Stimulated activated CD4-positive, alpha-beta T cell treated with anti-CD3 and anti-CD28 coated beads, TNF-alpha, amount 100 ng/mL, for 24 hours (primary cell): ENCODE measurements around the gene WSB2.
"Not testable (repeated sequence)": the region's sequence is repeated elsewhere in the genome, so short reads cannot be mapped to it uniquely, and the experiment has no call there.

Experiments used
- DNase-seq, 3 experiments: peaks; one replicate each; pipeline ENCODE4 v3.0.0-alpha.2; 2020; ENCODE audit warnings: low read depth in 3 of 3

WSB2 gene

GRCh38 chr12:118035190-118036041, 25.6 kb downstream of the WSB2 start:
- DNase-seq: no peak

DNA sequence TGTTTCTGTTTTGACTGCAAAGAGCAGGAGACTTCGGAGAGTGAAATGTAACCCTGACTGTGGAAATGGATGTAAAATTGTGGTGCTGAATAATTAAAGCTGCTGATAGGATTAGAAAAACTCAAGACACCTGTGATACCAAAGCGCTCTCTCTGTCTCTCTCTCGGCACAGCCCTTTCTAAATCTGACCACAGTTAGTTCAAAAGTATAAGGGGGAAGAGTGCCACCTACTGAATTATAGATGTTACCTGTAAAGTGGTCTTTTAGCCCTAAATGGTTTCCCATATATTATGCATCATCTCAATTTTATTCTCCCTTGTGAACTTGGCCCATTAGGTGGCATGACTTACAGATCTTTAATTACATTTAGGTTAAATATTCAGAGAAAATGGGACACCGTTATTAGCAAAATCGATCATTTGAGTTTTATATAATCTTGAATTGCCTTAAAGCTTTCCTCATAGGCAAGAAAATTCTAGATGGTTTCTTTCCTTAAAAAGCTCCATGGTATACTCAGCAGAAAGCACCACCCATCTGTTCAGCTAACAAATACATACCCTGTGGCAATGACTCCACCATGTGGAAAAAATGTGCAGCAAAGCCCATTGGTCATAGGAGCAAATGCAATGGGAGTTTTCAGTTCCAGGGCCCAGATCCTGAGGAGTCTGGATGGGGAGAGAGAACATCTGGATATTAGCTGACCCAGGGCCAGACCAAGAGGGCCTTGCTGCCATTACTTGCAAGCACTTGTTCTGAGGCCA, 26.4 kb downstream of the WSB2 start:
- no peak for DNase-seq

DNA sequence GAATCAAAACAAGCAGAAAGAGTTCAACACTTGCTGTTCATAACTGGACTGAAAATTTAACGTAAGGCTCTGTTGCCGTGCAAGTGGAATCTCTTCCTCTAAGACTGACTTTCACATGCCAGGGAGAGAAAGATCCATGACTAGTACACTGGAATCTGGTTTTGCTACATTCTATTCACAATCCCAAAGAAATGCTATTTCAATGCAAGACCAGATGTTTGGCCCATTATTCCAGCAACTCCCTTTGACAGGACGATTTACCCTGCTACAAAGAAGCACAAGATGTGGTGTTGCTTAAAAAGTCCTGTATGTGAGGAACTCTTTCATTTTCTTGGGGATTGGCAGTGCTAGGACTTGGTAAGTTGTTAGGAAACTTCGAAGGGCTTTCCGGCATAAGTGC, 27.1 kb downstream of the WSB2 start:
- no peak for DNase-seq

DNA sequence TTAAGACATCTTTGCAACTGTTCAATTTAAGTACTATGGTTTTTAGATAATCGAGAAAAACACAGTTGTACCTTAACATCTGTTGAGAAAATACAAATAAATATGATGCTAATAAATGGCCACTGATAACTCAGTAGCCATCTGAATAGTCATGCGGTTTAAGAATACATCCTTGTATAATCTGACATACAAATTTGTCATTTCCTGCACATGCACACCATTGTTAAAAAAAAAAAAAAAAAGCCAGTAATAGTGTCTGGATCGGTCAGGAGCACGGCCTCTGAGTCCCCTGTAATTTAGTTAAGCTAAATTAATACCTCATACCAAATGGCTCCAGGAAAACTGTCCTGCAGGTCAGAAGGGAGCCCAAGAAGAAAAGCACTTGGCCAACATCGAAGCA, 27.7 kb downstream of the WSB2 start:
- DNase-seq: no peak

- no peak for DNase-seq
Measured at GRCh38 chr12:118032188-118032587, 28.8 kb downstream of the WSB2 start.

- DNase-seq: no peak
Measured at GRCh38 chr12:118029166-118029565, 31.8 kb downstream of the WSB2 start.

- no peak for DNase-seq
Measured at GRCh38 chr12:118025168-118025567, 35.8 kb downstream of the WSB2 start.

- no peak for DNase-seq
Measured at GRCh38 chr12:118023301-118023860, 37.6 kb downstream of the WSB2 start.

DNA sequence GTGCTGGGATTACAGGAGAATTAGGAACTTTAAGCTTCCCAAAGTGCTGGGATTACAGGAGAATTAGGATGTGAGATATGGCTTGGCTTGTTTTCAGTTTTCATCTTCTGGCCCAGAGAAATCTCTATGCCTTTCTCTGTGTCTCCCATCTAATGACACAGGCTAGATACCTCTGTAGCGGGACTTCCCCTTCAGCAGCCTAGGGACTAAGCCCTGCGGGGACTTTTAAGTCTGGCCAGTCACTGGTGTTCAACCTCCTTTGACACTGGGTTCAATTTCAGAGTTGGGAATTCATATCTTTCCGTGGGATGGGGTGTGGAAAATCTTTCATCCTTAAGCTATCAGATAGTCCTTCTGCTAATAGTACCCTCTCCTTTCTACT, 38.3 kb downstream of the WSB2 start:
- no peak for DNase-seq

DNA sequence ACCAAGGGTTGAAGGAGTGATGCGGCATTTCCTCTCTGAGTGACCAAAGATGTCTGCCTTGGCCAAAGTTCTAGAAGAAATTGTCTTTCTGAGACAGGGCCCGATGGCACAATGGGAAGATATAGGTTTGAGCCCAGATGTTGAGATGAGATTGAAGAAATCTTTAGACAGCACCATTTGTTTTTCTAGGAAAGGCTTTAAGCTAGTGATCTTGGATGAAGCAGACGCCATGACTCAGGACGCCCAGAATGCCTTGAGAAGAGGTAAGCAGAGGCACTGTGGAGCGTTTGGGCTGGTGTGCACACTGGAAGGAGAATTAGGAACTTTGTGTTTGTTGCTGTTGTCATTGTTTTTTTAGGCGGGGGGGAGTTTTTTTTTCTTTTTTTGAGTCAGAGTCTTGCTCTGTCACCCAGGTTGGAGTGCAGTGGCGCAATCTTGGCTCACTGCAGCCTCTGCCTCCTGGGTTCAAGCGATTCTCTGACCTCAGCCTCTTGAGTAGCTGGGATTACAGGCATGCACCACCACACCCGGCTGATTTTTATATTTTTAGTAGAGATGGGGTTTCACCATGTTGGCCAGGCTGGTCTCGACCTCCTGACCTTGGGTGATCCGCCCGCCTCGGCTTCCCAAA, 38.8 kb downstream of the WSB2 start:
- DNase-seq: not testable (repeated sequence)

DNA sequence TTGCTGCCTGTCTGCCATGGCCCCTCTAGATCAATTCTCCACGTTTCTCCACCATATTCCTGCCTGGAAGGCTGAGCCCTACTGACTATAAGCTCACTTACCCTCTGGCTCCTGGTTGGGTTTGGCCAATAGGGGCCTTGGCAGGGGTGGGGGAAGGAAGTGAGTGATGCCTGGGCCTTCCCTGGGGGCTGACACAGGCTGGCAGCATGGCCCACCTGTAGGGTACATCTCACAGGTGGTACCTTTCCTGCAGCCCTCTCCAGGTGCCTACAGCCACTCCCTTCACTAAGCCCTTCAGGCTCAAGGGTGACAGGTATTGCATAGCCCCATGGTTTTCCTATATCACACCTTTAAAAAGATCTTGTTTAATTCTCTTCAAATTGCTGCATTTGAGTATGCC, 40.9 kb downstream of the WSB2 start:
- no peak for DNase-seq

- no peak for DNase-seq
Measured at GRCh38 chr12:118017926-118018325, 43.1 kb downstream of the WSB2 start.

DNA sequence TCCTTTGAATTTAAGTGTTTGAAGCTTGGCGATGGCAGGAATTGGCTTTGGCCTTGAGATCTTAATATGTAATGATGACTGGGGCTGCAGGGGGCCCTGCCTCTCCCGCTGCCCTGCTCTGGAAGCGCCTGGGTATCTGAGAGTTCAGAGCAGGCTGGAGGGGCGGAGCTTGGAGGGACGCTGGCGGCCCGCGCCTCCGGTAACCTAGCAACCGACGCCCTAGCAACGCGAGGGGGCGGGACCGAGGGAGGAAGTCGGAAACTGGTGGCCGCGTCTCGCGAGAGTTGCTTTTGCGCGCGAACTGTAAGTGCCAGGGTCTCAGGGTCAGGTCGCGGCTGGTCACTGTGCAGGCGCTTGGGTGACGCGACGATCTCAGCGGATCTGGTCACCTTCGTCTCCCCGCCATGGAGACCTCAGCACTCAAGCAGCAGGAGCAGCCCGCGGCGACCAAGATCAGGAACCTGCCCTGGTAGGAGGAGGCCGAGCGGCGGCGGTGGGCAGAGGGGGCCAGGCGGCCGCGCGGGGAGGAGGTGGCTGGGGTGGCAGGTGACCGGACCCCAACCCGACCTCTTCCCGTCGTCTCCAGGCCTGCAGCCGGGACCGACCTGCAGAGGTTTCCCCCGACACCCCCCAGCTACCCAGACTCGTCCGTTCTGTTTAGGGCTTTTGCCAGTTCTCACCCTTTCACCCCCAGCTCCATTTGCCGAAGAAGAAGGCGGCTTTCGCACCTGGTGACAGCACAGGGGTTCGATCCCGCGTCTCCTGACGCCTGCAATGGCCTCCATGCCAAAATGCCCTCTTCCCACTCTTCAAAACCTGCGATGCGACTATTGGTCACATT, 44.3 kb downstream of the WSB2 start, which contains the start of gene RFC5:
Gene RFC5 (plus strand): TSS at position 280 of the 841 bp plus-strand sequence. CDS start 125 bp downstream, at position 405.
- DNase-seq: peak; percentile 96 to 97 (median 96)

GRCh38 chr12:118015944-118016343, 45.0 kb downstream of the WSB2 start:
- DNase-seq: no peak

DNA sequence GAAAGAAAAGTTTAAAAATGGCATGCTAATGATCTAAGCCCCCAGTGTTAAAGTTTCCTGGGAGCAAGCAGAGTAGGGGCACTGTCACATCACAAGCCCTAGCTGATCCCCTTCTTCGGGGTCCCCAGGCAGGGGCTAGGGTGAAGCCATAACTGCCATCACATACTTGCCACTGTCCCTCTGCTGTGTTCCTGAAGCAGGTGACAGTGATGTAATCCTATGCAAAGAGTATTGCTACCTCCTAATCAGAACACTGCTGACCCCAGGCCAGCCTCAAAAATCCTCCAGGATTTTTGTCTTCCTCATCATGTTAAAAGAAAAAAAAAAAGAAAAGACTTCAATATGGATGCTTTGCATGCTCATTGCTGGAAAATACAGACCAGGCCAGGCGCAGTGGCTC, 45.7 kb downstream of the WSB2 start:
- DNase-seq: no peak

- DNase-seq: no peak
Measured at GRCh38 chr12:118013283-118013682, 47.7 kb downstream of the WSB2 start.

DNA sequence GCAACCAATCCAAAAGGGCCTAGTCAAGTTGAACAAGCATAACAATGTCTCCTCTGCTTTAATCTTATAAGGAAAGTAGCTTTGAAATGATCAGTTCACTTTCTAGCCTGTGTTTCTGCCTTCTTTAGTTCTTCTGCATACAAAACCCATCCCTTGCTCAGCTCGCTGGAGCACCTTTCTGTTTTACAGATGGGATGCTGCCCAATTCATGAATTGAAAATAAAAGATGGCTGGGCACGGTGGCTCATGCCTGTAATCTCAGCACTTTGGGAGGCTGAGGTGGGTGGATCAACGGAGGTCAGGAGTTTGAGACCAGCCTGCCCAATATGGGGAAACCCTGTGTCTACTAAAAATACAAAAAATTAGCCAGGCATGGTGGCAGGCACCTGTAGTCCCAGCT, 49.0 kb downstream of the WSB2 start:
- no peak for DNase-seq

- no peak for DNase-seq
Measured at GRCh38 chr12:118011377-118011776, 49.6 kb downstream of the WSB2 start.

GRCh38 chr12:118010903-118011302, 50.1 kb downstream of the WSB2 start:
- DNase-seq: no peak

- DNase-seq: not testable (repeated sequence)
Measured at GRCh38 chr12:117999806-118000205, 61.2 kb downstream of the WSB2 start.

- no peak for DNase-seq
Measured at GRCh38 chr12:117998719-117999118, 62.3 kb downstream of the WSB2 start.
